Fibroblast of skin of back (primary cell): ENCODE data around the gene POLD4.
A peak's percentile ranks its signal among the peaks of the same experiment; 100 is the strongest.

Source experiments
- DNase-seq: peaks from one replicate; pipeline ENCODE4 v3.0.0-alpha.2; 2013

POLD4 gene

DNA sequence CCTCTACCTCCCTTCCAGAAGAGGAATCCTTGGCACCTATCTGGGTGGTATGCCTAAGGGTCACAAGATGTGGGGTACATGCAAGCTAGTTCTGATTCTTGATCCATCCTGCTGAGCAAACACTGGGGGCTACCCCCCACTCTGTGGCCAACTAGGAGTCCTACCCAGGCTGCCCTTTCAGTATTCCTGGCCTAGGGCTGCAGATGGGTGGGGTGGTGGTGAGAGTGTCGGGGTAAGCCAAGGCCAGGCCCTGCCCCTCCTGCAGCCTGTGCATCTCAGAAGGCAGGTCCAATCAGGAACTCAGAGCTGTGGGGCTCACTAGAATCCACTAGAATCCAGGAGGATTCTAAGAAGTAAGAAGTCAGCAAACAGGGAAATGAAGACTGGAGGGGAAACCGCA is 39.1 kb downstream of the POLD4 start:
- no peak for DNase-seq

DNA sequence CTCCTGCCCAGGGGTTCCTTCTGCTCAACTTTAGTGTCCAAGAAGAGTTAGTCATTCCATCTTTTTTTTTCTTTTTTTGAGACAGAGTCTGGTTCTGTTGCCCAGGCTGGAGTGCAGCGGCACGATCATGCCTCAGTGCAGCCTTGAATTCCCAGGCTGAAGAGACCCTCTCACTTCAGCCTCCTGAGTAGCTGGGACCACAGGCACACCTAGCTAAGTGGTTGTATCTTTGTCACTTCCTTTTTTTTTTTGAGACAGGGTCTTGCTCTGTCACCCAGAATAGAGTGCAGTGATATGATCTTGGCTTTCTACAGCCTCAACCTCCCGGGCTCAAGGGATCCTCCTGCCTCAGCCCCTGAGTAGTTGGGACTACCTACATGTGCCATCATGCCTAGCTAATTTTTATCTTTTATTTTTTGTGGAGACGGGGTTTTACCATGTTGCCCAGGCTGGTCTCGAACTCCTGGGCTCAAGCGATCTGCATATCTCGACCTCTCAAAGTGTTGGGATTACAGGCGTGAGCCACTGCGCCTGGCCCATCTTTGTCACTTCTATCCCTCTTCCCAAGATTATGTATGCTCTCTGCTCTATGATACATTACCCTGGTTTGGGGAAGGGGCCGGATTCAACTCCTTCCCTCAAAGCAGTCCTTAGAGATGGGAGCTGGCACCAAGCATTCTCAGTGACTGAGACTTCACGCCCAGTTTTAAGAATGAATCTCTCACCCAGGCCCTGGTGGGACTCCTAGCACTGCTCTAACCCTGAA is 40.0 kb downstream of the POLD4 start:
- no peak for DNase-seq

DNA sequence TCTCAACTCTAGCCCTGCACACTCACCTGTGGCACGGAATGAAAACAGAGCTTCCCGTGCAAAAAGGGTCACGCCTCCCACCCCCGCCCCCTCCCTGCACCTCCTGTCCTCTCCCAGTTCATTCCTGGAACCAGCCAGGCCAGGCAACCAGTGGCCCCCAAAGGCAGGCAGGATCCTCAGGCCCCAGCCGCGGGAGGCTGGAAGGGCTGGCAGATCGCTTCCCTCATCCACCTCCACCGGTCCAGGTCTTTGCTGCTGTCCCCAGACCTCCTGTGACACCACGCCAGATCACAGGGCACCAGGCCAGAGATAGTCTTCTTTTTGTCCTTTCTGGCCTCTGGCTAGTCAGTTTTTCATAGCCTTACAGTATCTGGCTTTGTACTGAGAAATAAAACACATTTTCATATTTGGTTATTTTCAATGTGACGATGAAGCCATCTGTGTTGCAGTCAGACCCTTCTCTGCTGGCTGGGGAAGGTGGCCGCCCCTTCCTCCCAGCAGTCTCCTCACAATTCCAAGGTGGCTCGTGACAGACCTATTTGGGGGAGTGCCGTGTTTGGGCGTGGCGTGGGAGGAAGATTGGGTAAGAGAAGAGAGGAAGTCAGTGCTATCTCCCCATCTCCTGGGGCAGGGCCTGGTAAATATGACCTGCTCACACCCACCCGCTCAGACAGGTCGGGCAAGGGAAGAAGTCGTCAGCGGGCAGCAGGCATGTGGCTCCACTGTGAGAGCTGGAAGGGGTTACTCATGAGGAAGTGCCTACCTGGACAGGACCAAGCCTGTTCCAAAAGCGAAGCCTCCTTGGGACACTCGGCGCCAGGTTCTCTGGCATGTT is 40.9 kb downstream of the POLD4 start:
- no peak for DNase-seq

DNA sequence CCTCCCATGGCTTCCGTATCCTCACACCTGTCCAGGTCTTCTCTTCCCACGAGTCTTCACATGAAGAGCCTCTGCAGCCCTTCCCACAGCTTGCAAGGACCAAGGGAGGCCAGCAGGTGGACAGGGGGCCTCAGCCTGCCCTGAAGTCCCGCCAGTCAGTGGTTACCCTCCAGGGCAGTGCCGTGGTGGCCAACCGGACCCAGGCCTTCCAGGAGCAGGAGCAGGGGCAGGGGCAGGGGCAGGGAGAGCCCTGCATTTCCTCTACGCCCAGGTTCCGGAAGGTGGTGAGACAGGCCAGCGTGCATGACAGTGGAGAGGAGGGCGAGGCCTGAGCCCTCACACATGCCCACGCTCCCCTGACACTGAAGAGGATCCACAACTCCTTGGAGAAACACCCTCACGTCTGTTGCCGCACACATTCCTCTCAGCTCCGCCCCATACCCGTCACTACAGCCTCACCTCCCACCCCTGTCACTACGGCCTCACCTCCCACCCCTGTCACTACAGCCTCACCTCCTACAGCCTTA is 41.7 kb downstream of the POLD4 start:
- no peak for DNase-seq

GRCh38 chr11:67311051-67311555 is 42.2 kb downstream of the POLD4 start:
- no peak for DNase-seq

DNA sequence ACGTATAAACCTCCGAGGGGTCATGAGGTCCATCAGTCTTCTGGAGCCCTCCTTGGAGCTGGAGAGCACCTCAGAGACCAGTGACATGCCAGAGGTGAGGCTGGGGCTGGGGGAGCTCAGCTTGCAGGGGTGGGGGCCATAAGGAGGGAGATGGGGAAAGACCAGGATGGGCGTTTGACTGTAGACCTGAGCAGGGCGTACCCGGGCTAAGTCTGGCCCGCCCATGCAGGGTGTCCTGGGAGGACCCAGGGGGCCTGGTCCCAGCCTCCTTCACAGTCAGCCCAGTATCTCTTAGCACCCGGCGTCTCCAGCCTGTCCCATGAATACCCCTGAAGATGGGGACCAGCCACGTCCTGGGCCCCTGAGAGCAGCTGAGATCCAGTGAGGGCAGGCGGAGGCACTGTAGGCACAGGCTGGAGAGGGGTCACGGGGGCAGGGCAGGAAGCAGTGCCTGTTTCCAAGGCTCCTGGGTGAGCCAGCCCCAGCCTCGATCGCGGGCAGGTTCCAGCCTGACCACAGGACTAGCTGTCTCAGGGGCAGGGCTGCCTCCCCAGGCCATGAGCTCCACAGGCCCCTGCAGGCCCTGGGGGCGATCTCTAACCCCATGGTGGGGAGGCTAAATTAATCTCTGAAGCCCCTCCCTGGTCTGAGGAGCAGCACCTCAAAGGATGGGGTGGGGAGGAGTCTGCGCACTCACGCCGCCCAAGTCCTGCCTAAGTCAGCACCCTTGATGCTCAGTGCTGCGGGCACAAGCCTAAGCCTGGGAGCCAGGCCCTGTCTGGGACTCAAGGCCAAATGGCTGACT is 42.9 kb downstream of the POLD4 start:
- DNase-seq: no peak

GRCh38 chr11:67309661-67310061 is 43.7 kb downstream of the POLD4 start:
- DNase-seq: no peak

GRCh38 chr11:67309166-67309565 is 44.2 kb downstream of the POLD4 start:
- no peak for DNase-seq

DNA sequence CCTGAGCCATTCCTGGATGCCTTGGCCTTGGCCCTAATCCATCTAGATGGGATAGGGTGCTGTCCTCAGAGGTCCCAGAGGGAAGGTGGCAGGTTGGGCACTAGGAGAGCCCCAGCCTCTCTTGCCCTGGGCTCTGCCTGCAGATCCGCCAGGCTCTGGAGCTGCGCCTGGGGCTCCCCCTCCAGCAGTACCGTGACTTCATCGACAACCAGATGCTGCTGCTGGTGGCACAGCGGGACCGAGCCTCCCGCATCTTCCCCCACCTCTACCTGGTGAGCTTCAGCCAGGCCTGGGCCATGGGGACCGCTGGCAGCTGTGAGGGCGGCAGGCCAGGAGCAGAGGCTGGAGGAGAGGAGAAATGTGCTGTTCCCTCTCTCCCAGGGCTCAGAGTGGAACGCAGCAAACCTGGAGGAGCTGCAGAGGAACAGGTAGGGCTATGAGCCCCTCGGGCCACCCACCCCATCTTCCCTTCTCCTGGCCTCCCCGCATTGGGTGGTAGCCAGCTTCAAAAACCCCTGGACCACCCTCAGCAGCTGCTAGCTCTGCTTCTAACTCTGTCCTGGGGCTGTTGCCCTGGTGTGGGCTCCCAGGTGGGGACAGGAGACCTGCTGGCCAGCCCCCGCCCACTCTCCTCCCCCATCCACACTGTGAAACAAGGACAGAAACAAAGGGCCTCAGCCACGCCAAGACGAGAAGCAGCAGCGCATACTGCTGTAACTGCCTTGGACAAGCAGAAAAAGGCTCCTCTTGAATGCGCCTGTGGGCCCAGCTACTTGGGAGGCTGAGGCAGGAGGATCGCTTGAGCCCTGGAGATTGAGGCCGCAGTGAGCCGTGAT is 45.1 kb downstream of the POLD4 start:
- DNase-seq: no peak

GRCh38 chr11:67307545-67308001 is 45.8 kb downstream of the POLD4 start:
- DNase-seq: no peak

GRCh38 chr11:67306769-67307544 is 46.4 kb downstream of the POLD4 start:
- DNase-seq: no peak

GRCh38 chr11:67304511-67305113 is 48.7 kb downstream of the POLD4 start:
- no peak for DNase-seq

DNA sequence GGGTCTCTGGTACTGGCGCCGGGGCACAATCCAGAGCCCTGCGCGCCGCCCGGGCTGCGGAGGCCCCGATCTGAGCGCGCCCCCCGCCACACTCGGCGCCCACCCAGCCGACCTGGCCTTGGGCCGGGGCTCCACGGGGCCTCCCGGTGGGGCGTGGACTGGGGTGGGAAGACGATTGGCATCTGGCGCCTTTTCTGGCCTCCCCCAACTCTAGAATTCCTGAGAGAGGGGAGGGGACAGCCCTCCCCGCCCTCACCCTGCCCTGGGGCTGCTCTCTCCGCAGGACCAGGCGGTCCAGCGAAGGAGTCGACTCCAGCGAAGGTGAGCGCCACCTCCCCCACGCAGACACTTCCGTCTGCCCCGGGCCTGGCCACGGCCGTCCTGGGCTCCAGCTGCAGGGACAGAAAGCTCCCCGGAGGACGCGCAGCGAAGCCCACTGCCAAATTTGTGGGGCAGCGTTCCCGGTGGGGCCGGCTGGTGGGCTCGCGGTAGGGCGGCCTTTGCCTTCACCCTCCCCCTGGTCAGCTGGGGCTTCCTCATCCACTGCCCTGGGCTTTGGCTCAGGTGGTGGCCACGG is 49.4 kb downstream of the POLD4 start:
- no peak for DNase-seq

GRCh38 chr11:67303132-67303834 is 50.1 kb downstream of the POLD4 start, which contains the start of gene SSH3:
Gene SSH3 (plus strand): TSS chr11:67303530. CDS start chr11:67303626, 96 bp downstream.
- DNase-seq: peak; percentile 59

GRCh38 chr11:67302571-67303131 is 50.7 kb downstream of the POLD4 start:
- no peak for DNase-seq

- peak; percentile 28 for DNase-seq
Measured at GRCh38 chr11:67301951-67302516, 51.3 kb downstream of the POLD4 start.

GRCh38 chr11:67301313-67301921 is 51.9 kb downstream of the POLD4 start:
- DNase-seq: no peak
